Activated T-cell treated with anti-CD3 and anti-CD28 coated beads, Interleukin-2, amount 50 U/mL, for 1 hour (primary cell): Measurements from ENCODE around the gene MYO3B.
"Not testable (repeated sequence)": the region's sequence is repeated elsewhere in the genome, so short reads cannot be mapped to it uniquely, and the experiment has no call there.

Source experiments
- DNase-seq: peaks from one replicate; pipeline ENCODE4 v3.0.0-alpha.2; 2020

MYO3B gene

GRCh38 chr2:170163411-170164065 lies 14.4 kb upstream of the MYO3B start:
- DNase-seq = no peak

- no peak for DNase-seq
Observed at GRCh38 chr2:170165129-170165528, 12.8 kb upstream of the MYO3B start.

- no peak for DNase-seq
Observed at GRCh38 chr2:170166735-170167134, 11.2 kb upstream of the MYO3B start.

- no peak for DNase-seq
Observed at GRCh38 chr2:170170281-170171040, 7.5 kb upstream of the MYO3B start.

- no peak for DNase-seq
Observed at GRCh38 chr2:170176212-170176611, 1.7 kb upstream of the MYO3B start.

- no peak for DNase-seq
Observed at GRCh38 chr2:170180031-170180566, 2.2 kb downstream of the MYO3B start.

GRCh38 chr2:170181602-170182001 lies 3.7 kb downstream of the MYO3B start:
- DNase-seq = no peak

- DNase-seq = no peak
Observed at GRCh38 chr2:170185319-170185718, 7.4 kb downstream of the MYO3B start.

- DNase-seq = no peak
Observed at GRCh38 chr2:170189757-170190156, 11.8 kb downstream of the MYO3B start.

GRCh38 chr2:170190172-170190571 lies 12.2 kb downstream of the MYO3B start:
- DNase-seq = no peak

- no peak for DNase-seq
Observed at GRCh38 chr2:170191166-170191866, 13.4 kb downstream of the MYO3B start.

GRCh38 chr2:170196963-170197362 lies 19.0 kb downstream of the MYO3B start:
- no peak for DNase-seq

GRCh38 chr2:170201275-170201674 lies 23.3 kb downstream of the MYO3B start:
- no peak for DNase-seq

- no peak for DNase-seq
Observed at GRCh38 chr2:170201734-170202393, 23.9 kb downstream of the MYO3B start.

- DNase-seq = no peak
Observed at GRCh38 chr2:170202437-170202836, 24.5 kb downstream of the MYO3B start.

- DNase-seq = no peak
Observed at GRCh38 chr2:170204298-170204951, 26.5 kb downstream of the MYO3B start.

- no peak for DNase-seq
Observed at GRCh38 chr2:170206246-170206645, 28.3 kb downstream of the MYO3B start.

- DNase-seq = no peak
Observed at GRCh38 chr2:170206805-170207407, 29.0 kb downstream of the MYO3B start.

GRCh38 chr2:170207901-170208300 lies 30.0 kb downstream of the MYO3B start:
- DNase-seq = no peak

GRCh38 chr2:170208967-170209366 lies 31.0 kb downstream of the MYO3B start:
- no peak for DNase-seq

GRCh38 chr2:170212625-170213280 lies 34.8 kb downstream of the MYO3B start:
- no peak for DNase-seq

GRCh38 chr2:170213281-170213625 lies 35.3 kb downstream of the MYO3B start:
- not testable (repeated sequence) for DNase-seq
